ENCODE data around the gene PCBD1.
A peak's percentile ranks its signal among the peaks of the same experiment; 100 is the strongest.
"Not testable (repeated sequence)": the region's sequence is repeated elsewhere in the genome, so short reads cannot be mapped to it uniquely, and the experiment has no call there.

Gene PCBD1

GRCh38 chr10:70885481-70885880 lies 2.9 kb downstream of the PCBD1 start:
- no peak overlapping the region for H3K4me3 ChIP-seq (ENCODE audit: low read length)

GRCh38 chr10:70884741-70885140 lies 3.6 kb downstream of the PCBD1 start:
- DNase-seq (ENCODE audit: low read depth, low spot score), result no peak
- no peak overlapping the region for H3K4me3 ChIP-seq (ENCODE audit: low read length)

More at GRCh38 chr10:70885481-70885880, 2.9 kb downstream of the PCBD1 start:
- DNase-seq (ENCODE audit: low read depth, low spot score), result no peak

- no peak overlapping the region for H3K4me3 ChIP-seq (ENCODE audit: low read length)
Observed at GRCh38 chr10:70880077-70880534, 8.3 kb downstream of the PCBD1 start.

GRCh38 chr10:70879207-70879606 lies 9.2 kb downstream of the PCBD1 start:
- no peak for DNase-seq (ENCODE audit: low read depth, low spot score)
- H3K4me3 ChIP-seq (ENCODE audit: low read length), result no peak overlapping the region

More at GRCh38 chr10:70880077-70880534, 8.3 kb downstream of the PCBD1 start:
- peak; percentile 78 for DNase-seq (ENCODE audit: low read depth, low spot score)

GRCh38 chr10:70874061-70874460 lies 14.3 kb downstream of the PCBD1 start:
- no peak for DNase-seq (ENCODE audit: low read depth, low spot score)
- H3K4me3 ChIP-seq (ENCODE audit: low read length), result no peak overlapping the region

- no peak for DNase-seq (ENCODE audit: low read depth, low spot score)
- no peak overlapping the region for H3K4me3 ChIP-seq (ENCODE audit: low read length)
Observed at GRCh38 chr10:70872291-70872690, 16.1 kb downstream of the PCBD1 start.

- H3K4me3 ChIP-seq (ENCODE audit: low read length), result no peak overlapping the region
- no peak for DNase-seq (ENCODE audit: low read depth, low spot score)
Observed at GRCh38 chr10:70866424-70866823, 21.9 kb downstream of the PCBD1 start.

- no peak for DNase-seq (ENCODE audit: low read depth, low spot score)
Observed at GRCh38 chr10:70864935-70865334, 23.4 kb downstream of the PCBD1 start.

GRCh38 chr10:70863470-70864160 lies 24.8 kb downstream of the PCBD1 start:
- no peak for DNase-seq (ENCODE audit: low read depth, low spot score)
- no peak overlapping the region for H3K4me3 ChIP-seq (ENCODE audit: low read length)

More at GRCh38 chr10:70864935-70865334, 23.4 kb downstream of the PCBD1 start:
- no peak overlapping the region for H3K4me3 ChIP-seq (ENCODE audit: low read length)

GRCh38 chr10:70861495-70862197 lies 26.7 kb downstream of the PCBD1 start:
- not testable (repeated sequence) for H3K4me3 ChIP-seq (ENCODE audit: low read length); DNase-seq (ENCODE audit: low read depth, low spot score)

GRCh38 chr10:70858759-70859158 lies 29.6 kb downstream of the PCBD1 start:
- H3K4me3 ChIP-seq (ENCODE audit: low read length), result no peak overlapping the region
- no peak for DNase-seq (ENCODE audit: low read depth, low spot score)

- no peak for DNase-seq (ENCODE audit: low read depth, low spot score)
- no peak overlapping the region for H3K4me3 ChIP-seq (ENCODE audit: low read length)
Observed at GRCh38 chr10:70856454-70856853, 31.9 kb downstream of the PCBD1 start.

- H3K4me3 ChIP-seq (ENCODE audit: low read length), result no peak overlapping the region
- DNase-seq (ENCODE audit: low read depth, low spot score), result no peak
Observed at GRCh38 chr10:70853457-70853856, 34.9 kb downstream of the PCBD1 start.

GRCh38 chr10:70853038-70853437 lies 35.3 kb downstream of the PCBD1 start:
- DNase-seq (ENCODE audit: low read depth, low spot score), result no peak
- H3K4me3 ChIP-seq (ENCODE audit: low read length), result no peak overlapping the region

GRCh38 chr10:70851597-70852475 lies 36.5 kb downstream of the PCBD1 start:
- no peak for DNase-seq (ENCODE audit: low read depth, low spot score)
- H3K4me3 ChIP-seq (ENCODE audit: low read length), result no peak overlapping the region

GRCh38 chr10:70850097-70850496 lies 38.3 kb downstream of the PCBD1 start:
- no peak for DNase-seq (ENCODE audit: low read depth, low spot score)
- H3K4me3 ChIP-seq (ENCODE audit: low read length), result no peak overlapping the region

GRCh38 chr10:70849582-70850016 lies 38.8 kb downstream of the PCBD1 start:
- no peak overlapping the region for H3K4me3 ChIP-seq (ENCODE audit: low read length)
- DNase-seq (ENCODE audit: low read depth, low spot score), result peak; percentile 37

GRCh38 chr10:70847659-70848360 lies 40.6 kb downstream of the PCBD1 start:
- no peak for DNase-seq (ENCODE audit: low read depth, low spot score)

GRCh38 chr10:70846795-70847194 lies 41.6 kb downstream of the PCBD1 start:
- DNase-seq (ENCODE audit: low read depth, low spot score), result no peak
- H3K4me3 ChIP-seq (ENCODE audit: low read length), result no peak overlapping the region

More at GRCh38 chr10:70847659-70848360, 40.6 kb downstream of the PCBD1 start:
- no peak overlapping the region for H3K4me3 ChIP-seq (ENCODE audit: low read length)
